H1 (cell line): ENCODE results near the gene DPEP2. TPM values are rescaled to one million over a fixed set of nuclear protein-coding genes. Genes with fewer than 3 reads are reported as not detected.

Experiments used
- CTCF ChIA-PET: fragments of 300-600 bp; sonication (Branson Sonifier 250); formaldehyde crosslinking; loops from one replicate; lab custom pipeline; 2021; ENCODE audit not compliant: partially characterized antibody; lab: Charles Lee
- POLR2A ChIA-PET: fragments of 300-600 bp; sonication (Branson Sonifier 250); formaldehyde crosslinking; loops from one replicate; lab custom pipeline; 2021; ENCODE audit warnings: inconsistent platforms; ENCODE audit not compliant: partially characterized antibody; lab: Charles Lee
- DNase-seq, 2 experiments: peaks; one replicate each; pipeline versions ENCODE4 v3.0.0 to v3.0.0-alpha.2; 2010 to 2022; ENCODE audit warnings: low spot score in 2 of 2, low read depth in 1 of 2, mixed read lengths in 1 of 2
- FAIRE-seq: peaks from 2 replicates; lab custom pipeline; 2011; peaks lifted over from hg19 to GRCh38; lab: Jason Lieb, UNC
- H2AFZ ChIP-seq: 2 replicates; pipeline ENCODE4 v1.8.1; 2012; ENCODE audit warnings: low read length, inconsistent platforms
- H2AK5ac ChIP-seq: 2 replicates; pipeline ENCODE4 v1.6.1; 2013; ENCODE audit warnings: low read depth, low read length
- H2BK120ac ChIP-seq: replicated peaks from 2 replicates; pipeline ENCODE3; 2013; ENCODE audit warnings: low read depth, low read length, inconsistent platforms
- H2BK12ac ChIP-seq: 2 replicates; pipeline ENCODE4 v1.6.1; 2013; ENCODE audit warnings: low read depth, low read length
- H2BK15ac ChIP-seq: 2 replicates; pipeline ENCODE4 v1.6.1; 2013; ENCODE audit warnings: low read length
- H2BK20ac ChIP-seq: 2 replicates; pipeline ENCODE4 v1.6.1; 2013; ENCODE audit warnings: low read length
- H2BK5ac ChIP-seq: 2 replicates; pipeline ENCODE4 v1.6.1; 2013; ENCODE audit warnings: low read depth, low read length
- H3K14ac ChIP-seq: 2 replicates; pipeline ENCODE4 v1.6.1; 2013; ENCODE audit warnings: inconsistent platforms; ENCODE audit not compliant: insufficient read length
- H3K18ac ChIP-seq: 2 replicates; pipeline ENCODE4 v1.6.1; 2013; ENCODE audit warnings: low read length; ENCODE audit errors: extremely low read depth
- H3K23ac ChIP-seq: 2 replicates; pipeline ENCODE4 v1.6.1; 2013; ENCODE audit warnings: inconsistent platforms; ENCODE audit not compliant: insufficient read length
- H3K23me2 ChIP-seq: 2 replicates; pipeline ENCODE4 v1.6.1; 2013; ENCODE audit warnings: low read depth, low read length
- H3K27ac ChIP-seq: 2 replicates; pipeline ENCODE4 v1.6.1; 2011; ENCODE audit warnings: low read depth, low read length, inconsistent platforms
- H3K27me3 ChIP-seq, 4 experiments: replicated peaks in 1 of 4; 1 replicate in 1 of 4; 2 replicates in 3 of 4; pipeline versions ENCODE4 v1.6.1 to v1.8.1; 2011 to 2013; ENCODE audit warnings: low read length in 3 of 4, mild to moderate bottlenecking in 3 of 4, inconsistent platforms in 2 of 4, mixed read lengths in 2 of 4, moderate library complexity in 1 of 4; ENCODE audit not compliant: control insufficient read depth in 3 of 4, insufficient read depth in 3 of 4; ENCODE audit errors: extremely low read depth in 1 of 4
- H3K36me3 ChIP-seq, 4 experiments: 2 replicates each; pipeline versions ENCODE4 v1.6.1 to v1.8.1; 2011 to 2013; ENCODE audit warnings: mild to moderate bottlenecking in 4 of 4, low read length in 3 of 4, moderate library complexity in 2 of 4, control low read depth in 1 of 4, inconsistent platforms in 1 of 4; ENCODE audit not compliant: insufficient read depth in 4 of 4, control insufficient read depth in 2 of 4
- H3K4ac ChIP-seq: replicated peaks from 2 replicates; pipeline ENCODE3; 2013; ENCODE audit warnings: low read length, low read depth, mixed read lengths, inconsistent platforms; ENCODE audit not compliant: insufficient read length
- H3K4me1 ChIP-seq, 4 experiments: replicated peaks in 1 of 4; 1 replicate in 1 of 4; 2 replicates in 3 of 4; pipeline versions ENCODE4 v1.6.1 to v1.8.1; 2011 to 2013; ENCODE audit warnings: low read length in 3 of 4, inconsistent platforms in 2 of 4, mixed read lengths in 1 of 4; ENCODE audit not compliant: insufficient read depth in 4 of 4, control insufficient read depth in 3 of 4
- H3K4me2 ChIP-seq, 2 experiments: 2 replicates each; pipeline versions ENCODE4 v1.6.1 to v1.8.1; 2011 to 2013; ENCODE audit warnings: low read depth in 2 of 2, low read length in 2 of 2, control low read depth in 1 of 2, inconsistent platforms in 1 of 2, mild to moderate bottlenecking in 1 of 2; ENCODE audit not compliant: insufficient read depth in 1 of 2
- H3K4me3 ChIP-seq, 4 experiments: fragments of 200-600, 300-600 bp in 1 of 4; sonication (generic), shearing (Covaris generic), sonication (Bioruptor Twin) in 1 of 4; 2 replicates each; pipeline versions ENCODE4 v1.5.1 to v1.8.1; 2011 to 2016; ENCODE audit warnings: low read length in 4 of 4, low read depth in 3 of 4, control low read depth in 2 of 4, inconsistent platforms in 2 of 4, mild to moderate bottlenecking in 2 of 4, mixed read lengths in 1 of 4, moderate library complexity in 1 of 4; ENCODE audit not compliant: insufficient read depth in 2 of 4; ENCODE audit errors: extremely low read depth in 1 of 4
- H3K56ac ChIP-seq: replicated peaks from 2 replicates; pipeline ENCODE3; 2013; ENCODE audit warnings: low read depth, mild to moderate bottlenecking, mixed read lengths, low read length, inconsistent platforms; ENCODE audit not compliant: insufficient read length
- H3K79me1 ChIP-seq: 2 replicates; pipeline ENCODE4 v1.6.1; 2013; ENCODE audit warnings: low read depth, low read length, control low read depth
- H3K79me2 ChIP-seq, 2 experiments: 2 replicates each; pipeline versions ENCODE4 v1.6.1 to v1.8.1; 2012 to 2013; ENCODE audit warnings: low read length in 2 of 2, mild to moderate bottlenecking in 2 of 2, inconsistent platforms in 1 of 2; ENCODE audit not compliant: insufficient read depth in 2 of 2, control insufficient read depth in 1 of 2
- H3K9ac ChIP-seq, 4 experiments: replicated peaks in 1 of 4; 1 replicate in 1 of 4; 2 replicates in 3 of 4; pipeline versions ENCODE4 v1.6.1 to v1.8.1; 2011 to 2013; ENCODE audit warnings: low read depth in 3 of 4, low read length in 3 of 4, control low read depth in 2 of 4, mild to moderate bottlenecking in 2 of 4, moderate library complexity in 2 of 4, inconsistent platforms in 1 of 4; ENCODE audit errors: extremely low read depth in 1 of 4
- H3K9me3 ChIP-seq, 2 experiments: 2 replicates each; pipeline versions ENCODE4 v1.6.1 to v1.8.1; 2012 to 2013; ENCODE audit warnings: mild to moderate bottlenecking in 2 of 2, moderate library complexity in 2 of 2, control low read depth in 1 of 2, inconsistent platforms in 1 of 2, low read depth in 1 of 2, low read length in 1 of 2, mixed read lengths in 1 of 2; ENCODE audit not compliant: insufficient read depth in 2 of 2
- H4K20me1 ChIP-seq, 2 experiments: replicated peaks in 1 of 2; 2 replicates each; pipeline versions ENCODE3 to v1.8.1; 2011 to 2013; ENCODE audit warnings: inconsistent platforms in 2 of 2, low read length in 2 of 2, mild to moderate bottlenecking in 1 of 2; ENCODE audit not compliant: insufficient read depth in 2 of 2, control insufficient read depth in 1 of 2
- H4K5ac ChIP-seq: 2 replicates; pipeline ENCODE4 v1.6.1; 2013; ENCODE audit warnings: low read length, low read depth, mixed read lengths, inconsistent platforms; ENCODE audit not compliant: insufficient read length
- H4K8ac ChIP-seq: 2 replicates; pipeline ENCODE4 v1.8.0; 2013; ENCODE audit warnings: mild to moderate bottlenecking, moderate library complexity, low read length, inconsistent platforms; ENCODE audit not compliant: insufficient read depth; ENCODE audit errors: extremely low read depth
- H4K91ac ChIP-seq: replicated peaks from 2 replicates; pipeline ENCODE3; 2013; ENCODE audit warnings: low read length, mixed read lengths, inconsistent platforms; ENCODE audit not compliant: insufficient read length
- HDAC2 ChIP-seq, 2 experiments: fragments of 300-600 bp in 1 of 2; sonication (generic) in 1 of 2; IDR thresholded peaks; 2 replicates each; pipeline ENCODE4 v1.6.1; 2011 to 2012; ENCODE audit warnings: low read depth in 2 of 2, low read length in 2 of 2, mild to moderate bottlenecking in 2 of 2, moderate library complexity in 2 of 2, borderline replicate concordance in 1 of 2, inconsistent platforms in 1 of 2
- RNF2 ChIP-seq: fragments of 200-900, 300-1000 bp; sonication (generic); IDR thresholded peaks from 2 replicates; pipeline ENCODE4 v1.7.1; 2016; ENCODE audit warnings: borderline replicate concordance, low read depth, mild to moderate bottlenecking, antibody characterized with exemption, low read length; ENCODE audit not compliant: poor library complexity, severe bottlenecking; ENCODE audit errors: missing control alignments
- WGBS, 2 experiments: shearing (Covaris generic) in 1 of 2; methylation state at CpG; one replicate each; pipeline versions ENCODE4 v1.1.6 to v1.1.7; 2013 to 2015; ENCODE audit warnings: low lambda C conversion rate in 2 of 2, mixed read lengths in 2 of 2, inconsistent platforms in 1 of 2, low coverage in 1 of 2, missing lambda C conversion rate in 1 of 2; ENCODE audit not compliant: insufficient replicate concordance in 2 of 2, insufficient coverage in 1 of 2, insufficient read length in 1 of 2; ENCODE audit errors: extremely low coverage in 1 of 2, missing lambda C conversion rate in 1 of 2; 5-methylcytosine and 5-hydroxymethylcytosine counted together
- polyA plus RNA-seq, 7 experiments: library from polyadenylated mRNA; depleted of rRNA in 3 of 7; stranded (reverse) in 5 of 7; unstranded in 2 of 7; fragments of >200 nt in 5 of 7; fragments of 200-250 nt in 2 of 7; gene quantifications; 1 replicate in 5 of 7; 2 replicates in 1 of 7; 4 replicates in 1 of 7; pipeline versions ENCODE4 v1.2.1 to v1.2.3, GENCODE V29; 2011 to 2013; ENCODE audit warnings: missing spikeins in 2 of 7, mixed read lengths in 2 of 7
- total RNA-seq: library from RNA; stranded (reverse); fragmentation: NEBNext Ultra II Directional; extraction: Animal tissue kit (Norgen Biotek cat#: 25700); gene quantifications from 2 replicates; pipeline ENCODE4 v1.2.1, GENCODE V29; 2021

The DPEP2 gene
- total and polyA plus RNA-seq, 2 of the 8 experiments (the other 6 are each of a cell fraction or from before 2014, with no cell fraction given) = not detected

DNA sequence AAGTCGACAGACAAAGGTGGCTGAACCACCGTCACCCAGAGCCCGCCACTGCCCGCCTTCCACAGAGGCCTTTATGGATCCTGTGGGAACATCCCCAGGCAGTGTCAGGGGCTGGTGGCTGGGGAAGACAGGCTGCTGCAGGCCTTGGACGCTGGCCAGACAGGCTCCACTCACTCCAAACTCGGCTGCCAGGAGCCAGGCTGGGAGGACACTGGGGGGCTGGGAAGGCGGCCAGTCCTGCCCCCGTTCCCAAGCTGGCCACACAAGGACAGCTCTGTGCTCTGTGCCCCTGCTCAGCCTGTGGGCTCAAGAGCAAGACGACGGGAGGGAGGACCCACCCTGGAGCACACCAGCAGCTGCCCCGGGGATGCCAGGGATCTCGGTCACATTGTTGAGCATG, 47.8 kb downstream of the DPEP2 start:
- no peak overlapping the region for H4K8ac ChIP-seq
- TF ChIP-seq HDAC2 (IDR thresholded peaks at IDR 0.05; ENCODE audit: borderline replicate concordance in 1 of 2, low read depth in 2 of 2, low read length in 2 of 2) (no peak), RNF2 (no peak)
- no peak overlapping the region for H2BK12ac ChIP-seq
- ChIA-PET POLR2A (interaction anchor here (1.2 to 8.5 kb wide), 3 partner anchors 9 to 16 kb away, joined by 3 to 47 read pairs (median 3); partner anchors contain the start of gene PSMB10), CTCF (interaction anchor here (0.6 to 2.6 kb wide), 3 partner anchors 10 to 132 kb away, joined by 3 to 19 read pairs (median 5); no protein-coding TSS in a partner anchor)
- H3K4me3 ChIP-seq = no peak overlapping the region
- peaks cover 3% of the 10 kb centered on the region; the same call in 1 of the 2 replicates for H3K23me2 ChIP-seq
- H4K5ac ChIP-seq = no peak overlapping the region
- no peak overlapping the region for H3K9ac ChIP-seq
- no peak overlapping the region for H3K4me2 ChIP-seq
- no peak overlapping the region for H2BK20ac ChIP-seq
- FAIRE-seq = no peak
- no peaks in the 10 kb centered on the region for H3K27me3 ChIP-seq
- no peaks in the 10 kb centered on the region for H3K4me1 ChIP-seq
- H3K14ac ChIP-seq = no peak overlapping the region
- H3K79me2 ChIP-seq = no peaks in the 10 kb centered on the region
- H2BK5ac ChIP-seq = no peak overlapping the region
- H3K56ac ChIP-seq = no peak overlapping the region
- peaks cover 2 to 22% of the 10 kb centered on the region in 2 experiments for H4K20me1 ChIP-seq
- H4K91ac ChIP-seq = no peak overlapping the region
- no peak overlapping the region for H3K18ac ChIP-seq
- H3K23ac ChIP-seq = no peak overlapping the region
- no peak overlapping the region for H3K27ac ChIP-seq
- peaks cover 9 to 49% (median 18%) of the 10 kb centered on the region in 4 experiments for H3K36me3 ChIP-seq
- H2BK15ac ChIP-seq = no peak overlapping the region
- no peaks in the 10 kb centered on the region for H3K9me3 ChIP-seq
- no peak overlapping the region for H2AK5ac ChIP-seq
- H2AFZ ChIP-seq = no peak overlapping the region
- no peak for DNase-seq
- no peak overlapping the region for H2BK120ac ChIP-seq
- WGBS, 2 experiments = 91% methylated on average over 11 of the region's 12 CpGs; no CpG with 5 or more reads in 1 of the 2 experiments
- no peaks in the 10 kb centered on the region; the same call in 1 of the 2 replicates for H3K79me1 ChIP-seq
- no peak overlapping the region for H3K4ac ChIP-seq
